ENCODE measurements around the gene BAHCC1. TPM values are rescaled to one million over a fixed set of nuclear protein-coding genes. Genes with fewer than 3 reads are reported as not detected.

The BAHCC1 gene
- total RNA-seq, 1 donor, result 11.2 TPM

- DNase-seq (ENCODE audit: insufficient read length, low spot score, missing footprints), result peak; percentile 97
- Histone ChIP-seq H3K27me3 (ENCODE audit: insufficient read depth, low read length) (no peaks in the 10 kb centered on the region), H2AFZ (ENCODE audit: low read length) (no peak overlapping the region), H4K20me1 (ENCODE audit: insufficient read depth, low read length) (no peaks in the 10 kb centered on the region), H3K79me2 (ENCODE audit: insufficient read depth, low read length) (no peaks in the 10 kb centered on the region), H3K9me3 (ENCODE audit: low read depth, low read length) (peaks cover 3% of the 10 kb centered on the region), H3K4me3 (ENCODE audit: insufficient read depth, low read length) (peak overlapping the region; percentile 65), H3K4me2 (ENCODE audit: insufficient read depth, low read length) (peak overlapping the region; percentile 79), H3K27ac (ENCODE audit: low read depth, low read length) (no peak overlapping the region), H3K36me3 (ENCODE audit: insufficient read depth, low read length) (no peaks in the 10 kb centered on the region), H3K4me1 (ENCODE audit: insufficient read depth, low read length) (peaks cover 15% of the 10 kb centered on the region)
- TF ChIP-seq CTCF (IDR thresholded peaks at IDR 0.05; ENCODE audit: extremely low read depth, low read depth, low read length), result peak; percentile 14
Observed at GRCh38 chr17:81480140-81481072, 85.1 kb downstream of the BAHCC1 start.

GRCh38 chr17:81481073-81481799 lies 86.0 kb downstream of the BAHCC1 start:
- H3K27ac ChIP-seq (ENCODE audit: low read depth, low read length), result no peak overlapping the region
- peak overlapping the region; percentile 51 for H2AFZ ChIP-seq (ENCODE audit: low read length)
- no peak for TF ChIP-seq CTCF (IDR thresholded peaks at IDR 0.05; ENCODE audit: extremely low read depth, low read depth, low read length)
- no peaks in the 10 kb centered on the region for H3K36me3 ChIP-seq (ENCODE audit: insufficient read depth, low read length)
- no peaks in the 10 kb centered on the region for H4K20me1 ChIP-seq (ENCODE audit: insufficient read depth, low read length)
- H3K27me3 ChIP-seq (ENCODE audit: insufficient read depth, low read length), result no peaks in the 10 kb centered on the region
- H3K4me2 ChIP-seq (ENCODE audit: insufficient read depth, low read length), result peak overlapping the region; percentile 79
- peaks cover 15% of the 10 kb centered on the region for H3K4me1 ChIP-seq (ENCODE audit: insufficient read depth, low read length)
- H3K4me3 ChIP-seq (ENCODE audit: insufficient read depth, low read length), result peak overlapping the region; percentile 65
- DNase-seq (ENCODE audit: insufficient read length, low spot score, missing footprints), result peak; percentile 100
- H3K9me3 ChIP-seq (ENCODE audit: low read depth, low read length), result peaks cover 3% of the 10 kb centered on the region
- H3K79me2 ChIP-seq (ENCODE audit: insufficient read depth, low read length), result no peaks in the 10 kb centered on the region

GRCh38 chr17:81481815-81482505 lies 86.7 kb downstream of the BAHCC1 start:
- no peaks in the 10 kb centered on the region for H3K36me3 ChIP-seq (ENCODE audit: insufficient read depth, low read length)
- peak overlapping the region; percentile 51 for H2AFZ ChIP-seq (ENCODE audit: low read length)
- H3K9me3 ChIP-seq (ENCODE audit: low read depth, low read length), result peaks cover under 1% of the 10 kb centered on the region
- no peak for TF ChIP-seq CTCF (IDR thresholded peaks at IDR 0.05; ENCODE audit: extremely low read depth, low read depth, low read length)
- no peaks in the 10 kb centered on the region for H4K20me1 ChIP-seq (ENCODE audit: insufficient read depth, low read length)
- peak overlapping the region; percentile 65 for H3K4me3 ChIP-seq (ENCODE audit: insufficient read depth, low read length)
- no peaks in the 10 kb centered on the region for H3K27me3 ChIP-seq (ENCODE audit: insufficient read depth, low read length)
- H3K4me2 ChIP-seq (ENCODE audit: insufficient read depth, low read length), result peak overlapping the region; percentile 79
- DNase-seq (ENCODE audit: insufficient read length, low spot score, missing footprints), result no peak
- no peaks in the 10 kb centered on the region for H3K79me2 ChIP-seq (ENCODE audit: insufficient read depth, low read length)
- H3K4me1 ChIP-seq (ENCODE audit: insufficient read depth, low read length), result peaks cover 15% of the 10 kb centered on the region
- H3K27ac ChIP-seq (ENCODE audit: low read depth, low read length), result no peak overlapping the region

Measured in osteoblast (primary cell).